ENCODE measurements around the gene USP15. TPM values are rescaled to one million over a fixed set of nuclear protein-coding genes. Genes with fewer than 3 reads are reported as not detected.

USP15 gene
- total and polyA plus RNA-seq, 2 of the 8 experiments (the other 6 are each of a cell fraction or from before 2014, with no cell fraction given), result 12.7 to 38.6 TPM

GRCh38 chr12:62375603-62376002 is 115.4 kb downstream of the USP15 start:
- no peak for FAIRE-seq

More at GRCh38 chr12:62375603-62376002, 115.4 kb downstream of the USP15 start:
- TF ChIP-seq EP300 (IDR thresholded peaks at IDR 0.05; ENCODE audit: borderline replicate concordance in 1 of 2, low read depth in 2 of 2, low read length in 2 of 2), result no peak
- TF ChIP-seq RBBP5 (IDR thresholded peaks at IDR 0.05; ENCODE audit: borderline replicate concordance, low read depth, low read length), result no peak
- TF ChIP-seq SP1 (IDR thresholded peaks at IDR 0.05; ENCODE audit: low read depth, low read length), result no peak
- no peak for TF ChIP-seq TAF7 (optimal IDR thresholded peaks at IDR 0.05; ENCODE audit: borderline replicate concordance, low read depth, low read length)
- TF ChIP-seq POLR2A (IDR thresholded peaks at IDR 0.05; ENCODE audit: control extremely low read depth in 1 of 2, low read depth in 2 of 2, low read length in 2 of 2), result no peak
- Histone ChIP-seq H2BK12ac (ENCODE audit: low read depth, low read length) (no peak overlapping the region), H2AK5ac (ENCODE audit: low read depth, low read length) (no peak overlapping the region), H3K27me3 (replicated peaks in 1 of 4; ENCODE audit: control insufficient read depth in 3 of 4, extremely low read depth in 1 of 4, insufficient read depth in 3 of 4, low read length in 3 of 4) (no peaks in the 10 kb centered on the region), H3K4me2 (ENCODE audit: insufficient read depth in 1 of 2, low read depth in 2 of 2, low read length in 2 of 2) (no peak overlapping the region), H3K79me2 (ENCODE audit: control insufficient read depth in 1 of 2, insufficient read depth in 2 of 2, low read length in 2 of 2) (no peaks in the 10 kb centered on the region), H2AFZ (ENCODE audit: low read length) (no peak overlapping the region), H3K4me1 (replicated peaks in 1 of 4; ENCODE audit: control insufficient read depth in 3 of 4, insufficient read depth in 4 of 4, low read length in 3 of 4) (no peaks in the 10 kb centered on the region), H3K14ac (ENCODE audit: insufficient read length) (no peak overlapping the region), H3K23ac (ENCODE audit: insufficient read length) (no peak overlapping the region), H3K36me3 (ENCODE audit: control insufficient read depth in 2 of 4, insufficient read depth in 4 of 4, low read length in 3 of 4) (no peaks in the 10 kb centered on the region), H2BK5ac (ENCODE audit: low read depth, low read length) (no peak overlapping the region), H3K56ac (replicated peaks; ENCODE audit: insufficient read length, low read depth, low read length) (no peak overlapping the region), H4K8ac (ENCODE audit: extremely low read depth, insufficient read depth, low read length) (no peak overlapping the region), H2BK120ac (replicated peaks; ENCODE audit: low read depth, low read length) (no peak overlapping the region), H2BK15ac (ENCODE audit: low read length) (no peak overlapping the region), H3K9me3 (ENCODE audit: insufficient read depth in 2 of 2, low read depth in 1 of 2, low read length in 1 of 2) (no peaks in the 10 kb centered on the region), H3K9ac (replicated peaks in 1 of 4; ENCODE audit: extremely low read depth in 1 of 4, low read depth in 3 of 4, low read length in 3 of 4) (no peak overlapping the region), H3K79me1 (ENCODE audit: low read depth, low read length) (no peaks in the 10 kb centered on the region), H2BK20ac (ENCODE audit: low read length) (no peak overlapping the region), H3K4me3 (ENCODE audit: extremely low read depth in 1 of 4, insufficient read depth in 2 of 4, low read depth in 3 of 4, low read length in 4 of 4) (no peak overlapping the region), H4K20me1 (replicated peaks in 1 of 2; ENCODE audit: control insufficient read depth in 1 of 2, insufficient read depth in 2 of 2, low read length in 2 of 2) (no peaks in the 10 kb centered on the region), H3K18ac (ENCODE audit: extremely low read depth, low read length) (no peak overlapping the region), H3K23me2 (ENCODE audit: low read depth, low read length) (no peaks in the 10 kb centered on the region), H3K4ac (replicated peaks; ENCODE audit: insufficient read length, low read depth, low read length) (no peak overlapping the region), H4K91ac (replicated peaks; ENCODE audit: insufficient read length, low read length) (no peak overlapping the region), H4K5ac (ENCODE audit: insufficient read length, low read depth, low read length) (no peak overlapping the region), H3K27ac (ENCODE audit: low read depth, low read length) (no peak overlapping the region)
- CTCF ChIA-PET (ENCODE audit: partially characterized antibody), result no interaction called here
- POLR2A ChIA-PET (ENCODE audit: partially characterized antibody), result no interaction called here
- 95% methylated on average over 3 of the region's 3 CpGs; no CpG with 5 or more reads in 1 of the 2 experiments for WGBS, 2 experiments (ENCODE audit: extremely low coverage in 1 of 2, insufficient coverage in 1 of 2, insufficient read length in 1 of 2, insufficient replicate concordance in 2 of 2, low coverage in 1 of 2, low lambda C conversion rate in 2 of 2, missing lambda C conversion rate in 1 of 2)
- no peak for DNase-seq (ENCODE audit: low read depth in 1 of 2, low spot score in 2 of 2)

Measured in H1 (cell line).